Neutrophil (primary cell): Measurements from ENCODE around the gene NOD2.

Source experiments
- H3K27ac ChIP-seq: fragments of 200-600 bp; sonication (generic); 2 replicates; pipeline ENCODE4 v1.5.1; 2016; ENCODE audit warnings: mild to moderate bottlenecking, moderate library complexity
- H3K27me3 ChIP-seq: fragments of 200-600 bp; sonication (generic); 2 replicates; pipeline ENCODE4 v1.6.0; 2016; ENCODE audit warnings: mild to moderate bottlenecking
- H3K36me3 ChIP-seq: fragments of 200-600 bp; sonication (generic); 2 replicates; pipeline ENCODE4 v1.5.1; 2017
- H3K4me1 ChIP-seq, 2 experiments: fragments of 200-600 bp in 1 of 2; sonication (generic) in 1 of 2; 1 replicate in 1 of 2; 2 replicates in 1 of 2; pipeline versions ENCODE4 v1.5.1 to v1.6.1; 2013 to 2016; ENCODE audit warnings: low read depth in 1 of 2, low read length in 1 of 2, mild to moderate bottlenecking in 1 of 2, moderate library complexity in 1 of 2; ENCODE audit not compliant: control insufficient read depth in 1 of 2, insufficient read depth in 1 of 2
- H3K4me3 ChIP-seq, 2 experiments: fragments of 200-600 bp in 1 of 2; sonication (generic) in 1 of 2; 1 replicate in 1 of 2; 2 replicates in 1 of 2; pipeline ENCODE4 v1.5.1; 2013 to 2016; ENCODE audit warnings: low read depth in 1 of 2, low read length in 1 of 2, mild to moderate bottlenecking in 1 of 2, moderate library complexity in 1 of 2
- H3K9me3 ChIP-seq: fragments of 200-600 bp; sonication (generic); 2 replicates; pipeline ENCODE4 v1.5.1; 2016
- CTCF ChIP-seq: fragments of 200-600 bp; sonication (generic); IDR thresholded peaks from 2 replicates; pipeline ENCODE4 v1.5.1; 2016; ENCODE audit warnings: antibody characterized with exemption

Gene NOD2

GRCh38 chr16:50774960-50775359, 81.6 kb downstream of the NOD2 start:
- Histone ChIP-seq H3K4me1 (no peaks in the 10 kb centered on the region), H3K27me3 (no peaks in the 10 kb centered on the region), H3K4me3 (no peak overlapping the region), H3K27ac (no peak overlapping the region), H3K36me3 (peaks cover 36% of the 10 kb centered on the region), H3K9me3 (no peaks in the 10 kb centered on the region)
- no peak for TF ChIP-seq CTCF

- no peaks in the 10 kb centered on the region for H3K9me3 ChIP-seq
- peaks cover 46% of the 10 kb centered on the region for H3K36me3 ChIP-seq
- H3K27ac ChIP-seq = no peak overlapping the region
- no peaks in the 10 kb centered on the region for H3K27me3 ChIP-seq
- H3K4me1 ChIP-seq = no peaks in the 10 kb centered on the region
- no peak overlapping the region for H3K4me3 ChIP-seq
- TF ChIP-seq CTCF = no peak
These were observed 82.6 kb downstream of the NOD2 start for GRCh38 chr16:50776037-50776436.

- Histone ChIP-seq H3K36me3 (peaks cover 70% of the 10 kb centered on the region), H3K27ac (no peak overlapping the region), H3K4me3 (no peak overlapping the region), H3K27me3 (no peaks in the 10 kb centered on the region), H3K9me3 (no peaks in the 10 kb centered on the region), H3K4me1 (no peaks in the 10 kb centered on the region)
- no peak for TF ChIP-seq CTCF
These were observed 85.1 kb downstream of the NOD2 start for GRCh38 chr16:50778284-50779163.

GRCh38 chr16:50781043-50781442, 87.6 kb downstream of the NOD2 start:
- Histone ChIP-seq H3K27me3 (no peaks in the 10 kb centered on the region), H3K27ac (peak overlapping the region; percentile 37), H3K36me3 (peaks cover 91% of the 10 kb centered on the region), H3K9me3 (no peaks in the 10 kb centered on the region), H3K4me3 (no peak overlapping the region), H3K4me1 (no peaks in the 10 kb centered on the region)
- no peak for TF ChIP-seq CTCF

- Histone ChIP-seq H3K27ac (no peak overlapping the region), H3K27me3 (no peaks in the 10 kb centered on the region), H3K4me3 (no peak overlapping the region), H3K9me3 (no peaks in the 10 kb centered on the region), H3K4me1 (no peaks in the 10 kb centered on the region), H3K36me3 (peaks cover 95% of the 10 kb centered on the region)
- TF ChIP-seq CTCF = no peak
These were observed 88.1 kb downstream of the NOD2 start for GRCh38 chr16:50781518-50781917.
